H9 (cell line): ENCODE measurements around the gene TRIP11. TPM values are rescaled to one million over a fixed set of nuclear protein-coding genes. Genes with fewer than 3 reads are reported as not detected.
A peak's percentile ranks its signal among the peaks of the same experiment; 100 is the strongest.

Source experiments
- DNase-seq: peaks from one replicate; pipeline ENCODE4 v3.0.0-alpha.2; 2017
- H2AFZ ChIP-seq: one replicate; pipeline ENCODE4 v1.6.1; 2013; ENCODE audit warnings: mild to moderate bottlenecking, low read length, control low read depth, moderate library complexity
- H2AK5ac ChIP-seq: 2 replicates; pipeline ENCODE4 v1.6.1; 2013; ENCODE audit warnings: low read length, control low read depth, mixed read lengths; ENCODE audit not compliant: insufficient read length
- H2BK120ac ChIP-seq: one replicate; pipeline ENCODE4 v1.6.1; 2013; ENCODE audit warnings: low read depth, mild to moderate bottlenecking, low read length, control low read depth, inconsistent platforms; ENCODE audit not compliant: poor library complexity, severe bottlenecking
- H2BK12ac ChIP-seq: 2 replicates; pipeline ENCODE4 v1.6.1; 2013; ENCODE audit warnings: low read length, control low read depth, mixed read lengths, low read depth; ENCODE audit not compliant: insufficient read length
- H2BK15ac ChIP-seq: 2 replicates; pipeline ENCODE4 v1.6.1; 2013; ENCODE audit warnings: low read depth, low read length, control low read depth
- H2BK20ac ChIP-seq: one replicate; pipeline ENCODE4 v1.6.1; 2013; ENCODE audit warnings: low read depth, mild to moderate bottlenecking, low read length, control low read depth, inconsistent platforms; ENCODE audit not compliant: poor library complexity, severe bottlenecking
- H2BK5ac ChIP-seq: 2 replicates; pipeline ENCODE4 v1.6.1; 2013; ENCODE audit warnings: low read length, control low read depth, mixed read lengths; ENCODE audit not compliant: insufficient read length
- H3K14ac ChIP-seq: 2 replicates; pipeline ENCODE4 v1.6.1; 2013; ENCODE audit warnings: low read length, control low read depth; ENCODE audit not compliant: insufficient read depth
- H3K18ac ChIP-seq: 2 replicates; pipeline ENCODE4 v1.6.1; 2013; ENCODE audit warnings: low read depth, mild to moderate bottlenecking, mixed read lengths, low read length, control low read depth; ENCODE audit not compliant: insufficient read length
- H3K23ac ChIP-seq: 2 replicates; pipeline ENCODE4 v1.6.1; 2013; ENCODE audit warnings: low read length, control low read depth, mixed read lengths, low read depth; ENCODE audit not compliant: insufficient read length
- H3K23me2 ChIP-seq: 2 replicates; pipeline ENCODE4 v1.6.1; 2013; ENCODE audit warnings: low read depth, mild to moderate bottlenecking, mixed read lengths, low read length, control low read depth; ENCODE audit not compliant: insufficient read length, poor library complexity, severe bottlenecking
- H3K27ac ChIP-seq: 2 replicates; pipeline ENCODE4 v1.5.1; 2013; ENCODE audit warnings: low read length, control low read depth, mixed read lengths, low read depth; ENCODE audit not compliant: insufficient read length
- H3K27me3 ChIP-seq: 2 replicates; pipeline ENCODE4 v1.6.1; 2013; ENCODE audit warnings: low read length, control low read depth, inconsistent platforms; ENCODE audit not compliant: insufficient read depth
- H3K4ac ChIP-seq: 2 replicates; pipeline ENCODE4 v1.6.1; 2013; ENCODE audit warnings: low read depth, mild to moderate bottlenecking, control low read depth, inconsistent platforms, low read length, moderate library complexity
- H3K4me1 ChIP-seq: 2 replicates; pipeline ENCODE4 v1.6.1; 2013; ENCODE audit warnings: low read length, control low read depth, inconsistent platforms; ENCODE audit not compliant: insufficient read depth
- H3K4me2 ChIP-seq: 2 replicates; pipeline ENCODE4 v1.6.1; 2013; ENCODE audit warnings: low read length, control low read depth, mixed read lengths; ENCODE audit not compliant: insufficient read length, insufficient read depth
- H3K56ac ChIP-seq: 2 replicates; pipeline ENCODE4 v1.6.1; 2013; ENCODE audit warnings: low read depth, mild to moderate bottlenecking, mixed read lengths, low read length, control low read depth; ENCODE audit not compliant: insufficient read length
- H3K79me1 ChIP-seq: 2 replicates; pipeline ENCODE4 v1.6.1; 2013; ENCODE audit warnings: low read depth, mild to moderate bottlenecking, moderate library complexity, low read length, control low read depth, inconsistent platforms; ENCODE audit not compliant: insufficient read depth, poor library complexity, severe bottlenecking
- H3K79me2 ChIP-seq: 2 replicates; pipeline ENCODE4 v1.6.1; 2013; ENCODE audit warnings: low read length, control low read depth, inconsistent platforms; ENCODE audit not compliant: insufficient read depth
- H3K9ac ChIP-seq: 2 replicates; pipeline ENCODE4 v1.6.1; 2013; ENCODE audit warnings: low read length, control low read depth, mixed read lengths; ENCODE audit not compliant: insufficient read length; ENCODE audit errors: extremely low read depth
- H3K9me3 ChIP-seq: one replicate; pipeline ENCODE4 v1.6.1; 2013; ENCODE audit warnings: low read depth, low read length, inconsistent platforms; ENCODE audit not compliant: control insufficient read depth
- H3T11ph ChIP-seq: one replicate; pipeline ENCODE4 v1.6.1; 2013; ENCODE audit warnings: mild to moderate bottlenecking, low read length, control low read depth, inconsistent platforms
- H4K20me1 ChIP-seq: one replicate; pipeline ENCODE4 v1.6.1; 2013; ENCODE audit not compliant: control insufficient read depth, insufficient read length, insufficient read depth
- H4K5ac ChIP-seq: 2 replicates; pipeline ENCODE4 v1.6.1; 2013; ENCODE audit warnings: low read depth, mild to moderate bottlenecking, mixed read lengths, low read length, control low read depth; ENCODE audit not compliant: insufficient read length
- H4K8ac ChIP-seq: replicated peaks from 2 replicates; pipeline ENCODE4 v1.6.1; 2013; ENCODE audit warnings: low read length, control low read depth, mixed read lengths, low read depth; ENCODE audit not compliant: insufficient read length
- H4K91ac ChIP-seq: 2 replicates; pipeline ENCODE4 v1.6.1; 2013; ENCODE audit warnings: low read depth, mild to moderate bottlenecking, moderate library complexity, mixed read lengths, low read length, control low read depth; ENCODE audit not compliant: insufficient read length
- H3K27ac Mint-ChIP-seq, 3 experiments: 2 replicates in 2 of 3; 3 replicates in 1 of 3; pipeline ENCODE4 v1.8.0; 2020 to 2021; ENCODE audit warnings: mixed read lengths in 3 of 3, mild to moderate bottlenecking in 1 of 3, moderate library complexity in 1 of 3
- H3K27me3 Mint-ChIP-seq: 2 replicates; pipeline ENCODE4 v1.8.0; 2021; ENCODE audit warnings: low read depth, mild to moderate bottlenecking, moderate library complexity, mixed read lengths
- H3K36me3 Mint-ChIP-seq, 3 experiments: 2 replicates in 2 of 3; 3 replicates in 1 of 3; pipeline ENCODE4 v1.8.0; 2020 to 2021; ENCODE audit warnings: low read depth in 3 of 3, mixed read lengths in 3 of 3; ENCODE audit not compliant: insufficient read depth in 1 of 3
- H3K4me1 Mint-ChIP-seq, 2 experiments: 2 replicates each; pipeline ENCODE4 v1.8.0; 2020; ENCODE audit warnings: mixed read lengths in 2 of 2
- H3K4me3 Mint-ChIP-seq, 2 experiments: 2 replicates in 1 of 2; 3 replicates in 1 of 2; pipeline ENCODE4 v1.8.0; 2020 to 2021; ENCODE audit warnings: mild to moderate bottlenecking in 2 of 2, mixed read lengths in 2 of 2, moderate library complexity in 1 of 2
- H3K9me3 Mint-ChIP-seq, 2 experiments: 2 replicates in 1 of 2; 3 replicates in 1 of 2; pipeline ENCODE4 v1.8.0; 2020; ENCODE audit warnings: mild to moderate bottlenecking in 2 of 2, mixed read lengths in 2 of 2, moderate library complexity in 1 of 2
- WGBS: extraction: QIAGEN DNeasy Blood & Tissue Kit; methylation state at CpG from one replicate; pipeline ENCODE4 v1.1.7; 2013; ENCODE audit warnings: missing lambda C conversion rate, low lambda C conversion rate, mixed read lengths; ENCODE audit not compliant: insufficient read length; ENCODE audit errors: extremely low coverage; 5-methylcytosine and 5-hydroxymethylcytosine counted together
- total RNA-seq: library from RNA; stranded (reverse); gene quantifications from 2 replicates; pipeline ENCODE4 v1.2.1, GENCODE V29; 2021
- TF ChIP-seq, protein P1 (sequence below): fragments of 200-600 bp; sonication (generic); conservative IDR thresholded peaks from 3 replicates; pipeline ENCODE4 v1.8.0; 2021; ENCODE audit warnings: antibody characterized with exemption, mild to moderate bottlenecking

The TRIP11 gene
- total RNA-seq, 1 experiment from 2014 or later: 33.5 TPM

DNA sequence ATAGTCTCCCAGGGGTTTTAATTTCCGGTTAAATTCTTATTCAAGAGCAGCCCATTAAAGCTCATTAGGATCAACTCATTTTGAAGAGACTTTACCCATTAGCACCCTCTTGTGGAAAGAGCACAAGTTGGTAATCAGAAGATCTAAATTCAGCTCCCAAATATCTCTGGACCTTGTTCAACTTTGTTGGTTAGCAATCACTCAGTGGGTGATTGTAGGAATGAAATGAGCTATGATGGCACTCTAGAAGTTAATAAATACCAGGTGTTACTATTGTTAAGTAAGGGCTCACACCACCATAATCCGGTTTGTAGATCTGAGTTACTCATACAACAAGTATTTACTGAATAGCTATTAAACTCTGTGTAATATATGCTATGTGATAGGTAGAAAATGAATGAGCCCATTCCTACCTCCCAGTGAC, 42.9 kb downstream of the TRIP11 start:
- Histone ChIP-seq H2AK5ac (no peak overlapping the region), H4K8ac (no peak overlapping the region), H3K14ac (no peak overlapping the region), H3K23ac (no peak overlapping the region), H3K23me2 (no peaks in the 10 kb centered on the region), H3K27ac (no peak overlapping the region), H4K20me1 (no peaks in the 10 kb centered on the region), H3K18ac (no peak overlapping the region), H2AFZ (no peak overlapping the region), H3K79me1 (no peaks in the 10 kb centered on the region), H4K5ac (no peak overlapping the region), H3K27me3 (no peaks in the 10 kb centered on the region), H4K91ac (no peak overlapping the region), H2BK15ac (no peak overlapping the region), H3K4me2 (no peak overlapping the region), H3T11ph (no peak overlapping the region), H3K56ac (no peak overlapping the region), H2BK20ac (no peak overlapping the region), H3K4me1 (no peaks in the 10 kb centered on the region), H3K4ac (no peak overlapping the region), H3K9me3 (no peaks in the 10 kb centered on the region), H2BK12ac (no peak overlapping the region), H2BK5ac (no peak overlapping the region), H3K79me2 (no peaks in the 10 kb centered on the region), H3K9ac (no peak overlapping the region), H2BK120ac (no peak overlapping the region)
- Mint-ChIP-seq H3K9me3 (no peaks in the 10 kb centered on the region), H3K4me3 (no peak overlapping the region), H3K36me3 (peaks cover 7 to 41% (median 24%) of the 10 kb centered on the region in 3 experiments; a peak in 6 of 7 replicates), H3K4me1 (no peaks in the 10 kb centered on the region), H3K27ac (no peak overlapping the region), H3K27me3 (no peaks in the 10 kb centered on the region)
- no peak for DNase-seq
- TF ChIP-seq, protein P1, sequence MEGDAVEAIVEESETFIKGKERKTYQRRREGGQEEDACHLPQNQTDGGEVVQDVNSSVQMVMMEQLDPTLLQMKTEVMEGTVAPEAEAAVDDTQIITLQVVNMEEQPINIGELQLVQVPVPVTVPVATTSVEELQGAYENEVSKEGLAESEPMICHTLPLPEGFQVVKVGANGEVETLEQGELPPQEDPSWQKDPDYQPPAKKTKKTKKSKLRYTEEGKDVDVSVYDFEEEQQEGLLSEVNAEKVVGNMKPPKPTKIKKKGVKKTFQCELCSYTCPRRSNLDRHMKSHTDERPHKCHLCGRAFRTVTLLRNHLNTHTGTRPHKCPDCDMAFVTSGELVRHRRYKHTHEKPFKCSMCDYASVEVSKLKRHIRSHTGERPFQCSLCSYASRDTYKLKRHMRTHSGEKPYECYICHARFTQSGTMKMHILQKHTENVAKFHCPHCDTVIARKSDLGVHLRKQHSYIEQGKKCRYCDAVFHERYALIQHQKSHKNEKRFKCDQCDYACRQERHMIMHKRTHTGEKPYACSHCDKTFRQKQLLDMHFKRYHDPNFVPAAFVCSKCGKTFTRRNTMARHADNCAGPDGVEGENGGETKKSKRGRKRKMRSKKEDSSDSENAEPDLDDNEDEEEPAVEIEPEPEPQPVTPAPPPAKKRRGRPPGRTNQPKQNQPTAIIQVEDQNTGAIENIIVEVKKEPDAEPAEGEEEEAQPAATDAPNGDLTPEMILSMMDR: peak; percentile 74
- WGBS: no CpG with 5 or more reads among the region's 2 CpGs
